Subcutaneous adipose tissue (tissue), 4 donors: Measurements from ENCODE around the gene LAMC3. TPM values are rescaled to one million over a fixed set of nuclear protein-coding genes. Genes with fewer than 3 reads are reported as not detected.

Source experiments
- total RNA-seq, 4 donors: library from RNA; depleted of rRNA; stranded (reverse); fragments of >200 nt; gene quantifications; one replicate each; pipeline ENCODE4 v1.1.0, GENCODE V29; 2016
- TF ChIP-seq, protein P1 (sequence below): fragments of 450-650 bp; IDR thresholded peaks from one replicate; pipeline ENCODE4 v1.5.1; 2016; ENCODE audit warnings: low read depth, mild to moderate bottlenecking, control low read depth, antibody characterized with exemption, moderate library complexity

The LAMC3 gene
- total RNA-seq, 4 donors from 2014 or later, result 1.3 to 2.9 (median 1.9) TPM

DNA sequence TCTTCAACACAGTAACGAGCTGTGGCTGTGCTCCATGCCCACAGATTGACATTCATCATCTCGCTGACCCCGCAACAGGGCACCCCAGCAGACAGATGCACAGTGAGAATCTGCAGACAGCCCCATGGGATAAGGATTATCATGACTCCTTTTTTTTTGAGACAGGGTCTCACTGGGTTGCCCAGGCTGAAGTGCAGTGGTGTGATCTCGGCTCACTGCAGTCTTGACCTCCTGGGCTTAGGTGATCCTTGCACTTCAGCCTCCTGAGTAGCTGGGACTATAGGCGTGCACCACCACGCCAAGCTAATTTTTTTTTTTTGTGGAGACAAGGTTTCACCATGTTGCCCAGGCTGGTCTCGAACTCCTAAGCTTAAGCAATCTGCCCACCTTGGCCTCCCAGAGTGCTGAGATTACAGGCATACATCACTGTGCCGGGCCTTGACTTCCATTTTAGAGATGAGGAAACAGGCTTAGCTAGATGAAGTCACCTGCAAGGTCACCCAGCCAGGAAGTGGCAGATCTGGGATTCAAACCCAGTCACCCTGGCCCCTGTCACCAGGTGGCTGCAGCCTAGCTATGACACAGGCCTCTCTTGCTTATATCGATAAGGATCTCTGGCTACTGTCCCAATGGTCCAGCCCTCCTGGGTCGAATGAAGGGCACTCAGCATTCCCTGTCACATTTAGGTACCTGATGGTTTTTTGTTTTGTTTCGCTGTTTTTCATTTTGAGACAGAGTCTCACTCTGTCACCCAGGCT is 92.4 kb downstream of the LAMC3 start:
- TF ChIP-seq, protein P1, sequence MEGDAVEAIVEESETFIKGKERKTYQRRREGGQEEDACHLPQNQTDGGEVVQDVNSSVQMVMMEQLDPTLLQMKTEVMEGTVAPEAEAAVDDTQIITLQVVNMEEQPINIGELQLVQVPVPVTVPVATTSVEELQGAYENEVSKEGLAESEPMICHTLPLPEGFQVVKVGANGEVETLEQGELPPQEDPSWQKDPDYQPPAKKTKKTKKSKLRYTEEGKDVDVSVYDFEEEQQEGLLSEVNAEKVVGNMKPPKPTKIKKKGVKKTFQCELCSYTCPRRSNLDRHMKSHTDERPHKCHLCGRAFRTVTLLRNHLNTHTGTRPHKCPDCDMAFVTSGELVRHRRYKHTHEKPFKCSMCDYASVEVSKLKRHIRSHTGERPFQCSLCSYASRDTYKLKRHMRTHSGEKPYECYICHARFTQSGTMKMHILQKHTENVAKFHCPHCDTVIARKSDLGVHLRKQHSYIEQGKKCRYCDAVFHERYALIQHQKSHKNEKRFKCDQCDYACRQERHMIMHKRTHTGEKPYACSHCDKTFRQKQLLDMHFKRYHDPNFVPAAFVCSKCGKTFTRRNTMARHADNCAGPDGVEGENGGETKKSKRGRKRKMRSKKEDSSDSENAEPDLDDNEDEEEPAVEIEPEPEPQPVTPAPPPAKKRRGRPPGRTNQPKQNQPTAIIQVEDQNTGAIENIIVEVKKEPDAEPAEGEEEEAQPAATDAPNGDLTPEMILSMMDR, result no peak

DNA sequence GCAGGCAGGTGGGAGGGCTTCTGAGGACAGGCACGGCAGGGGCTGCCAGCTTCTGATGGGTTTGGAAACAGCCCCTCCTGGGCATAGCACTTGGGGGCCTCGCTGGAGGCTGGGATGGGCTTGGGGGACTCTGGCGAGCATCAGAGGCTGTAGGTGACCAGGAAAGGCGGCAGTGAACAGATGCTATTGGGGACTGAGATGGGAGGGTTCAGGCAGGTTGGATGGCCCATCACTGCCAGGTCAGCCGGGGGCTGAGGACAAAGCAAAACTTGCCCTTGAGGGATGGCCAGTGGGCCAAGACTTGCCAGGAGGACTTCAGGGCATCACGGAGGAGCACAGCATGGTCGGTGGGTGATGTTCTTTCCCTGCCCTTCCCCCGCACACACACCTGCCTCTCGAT is 94.0 kb downstream of the LAMC3 start:
- TF ChIP-seq, protein P1, result no peak

DNA sequence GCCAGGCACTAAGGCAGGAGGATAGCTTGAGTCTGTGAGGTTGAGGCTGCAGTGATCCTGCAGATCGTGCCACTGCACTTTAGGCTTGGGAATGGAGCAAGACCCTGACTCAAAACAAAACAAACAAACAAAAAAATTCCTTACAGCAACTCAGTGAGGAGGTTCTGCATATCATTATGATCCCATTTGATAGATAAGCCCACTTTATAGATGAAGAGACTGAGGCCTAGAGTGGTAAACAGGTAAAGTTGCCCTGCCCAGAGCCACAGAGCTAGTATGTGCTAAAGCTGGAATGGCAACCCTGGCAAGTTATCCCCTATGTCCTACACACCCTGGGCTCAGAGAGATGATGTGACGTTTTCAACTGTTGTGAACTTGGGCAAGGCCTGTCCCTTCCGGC is 94.6 kb downstream of the LAMC3 start:
- TF ChIP-seq, protein P1, result no peak

DNA sequence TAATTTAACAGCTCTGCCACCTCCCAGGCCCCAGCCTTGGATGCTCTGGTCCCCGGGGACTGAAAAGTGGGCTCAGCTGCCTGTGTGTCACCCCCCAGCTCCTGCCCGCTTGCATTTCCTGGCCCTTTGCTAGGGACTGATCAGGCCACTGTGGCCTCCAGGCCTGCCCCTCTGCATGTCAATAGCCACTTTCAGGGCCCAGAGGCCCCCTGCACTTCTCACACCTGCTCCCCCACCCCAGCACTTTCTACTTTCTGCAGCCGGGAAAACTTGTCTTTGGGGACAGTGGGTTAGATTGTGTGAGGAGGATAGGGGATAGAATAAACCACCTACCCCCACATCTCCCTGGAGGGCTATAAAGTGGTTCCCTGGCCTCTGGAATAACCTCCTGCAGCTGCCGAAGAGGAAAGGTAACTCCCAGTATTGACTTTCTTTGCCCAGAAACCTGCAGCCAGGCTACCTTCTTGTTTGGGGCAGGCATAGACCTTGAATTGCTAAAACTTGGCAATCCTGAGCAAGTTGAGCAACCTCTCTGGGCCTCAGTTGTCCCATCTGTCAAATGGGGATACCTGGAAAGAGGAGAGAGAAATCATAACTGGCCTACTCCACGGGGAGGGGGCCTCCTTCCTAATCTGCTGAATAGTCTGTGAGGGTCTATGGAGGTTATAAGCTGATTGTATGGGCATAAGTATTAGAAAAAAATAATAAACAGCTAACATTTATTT is 95.2 kb downstream of the LAMC3 start:
- TF ChIP-seq, protein P1, result no peak

DNA sequence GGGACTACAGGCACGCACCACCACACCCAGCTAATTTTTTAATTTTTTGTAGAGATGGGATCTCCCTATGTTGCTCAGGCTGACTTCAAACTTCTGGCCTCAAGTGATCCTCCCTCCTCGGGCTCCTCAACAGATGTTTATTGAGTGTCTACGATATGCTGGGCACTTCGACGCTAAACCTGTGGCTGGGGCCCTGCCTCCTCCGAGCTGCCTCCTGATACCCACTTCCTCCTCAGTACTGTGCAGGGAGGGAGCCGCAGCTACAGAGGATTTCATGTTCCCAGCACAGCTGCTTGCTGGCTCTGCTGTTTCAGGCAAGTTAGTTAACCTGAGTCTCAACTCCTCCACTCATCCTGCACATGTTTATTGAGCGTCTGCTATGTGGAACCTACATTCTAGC is 97.0 kb downstream of the LAMC3 start:
- TF ChIP-seq, protein P1, result no peak

DNA sequence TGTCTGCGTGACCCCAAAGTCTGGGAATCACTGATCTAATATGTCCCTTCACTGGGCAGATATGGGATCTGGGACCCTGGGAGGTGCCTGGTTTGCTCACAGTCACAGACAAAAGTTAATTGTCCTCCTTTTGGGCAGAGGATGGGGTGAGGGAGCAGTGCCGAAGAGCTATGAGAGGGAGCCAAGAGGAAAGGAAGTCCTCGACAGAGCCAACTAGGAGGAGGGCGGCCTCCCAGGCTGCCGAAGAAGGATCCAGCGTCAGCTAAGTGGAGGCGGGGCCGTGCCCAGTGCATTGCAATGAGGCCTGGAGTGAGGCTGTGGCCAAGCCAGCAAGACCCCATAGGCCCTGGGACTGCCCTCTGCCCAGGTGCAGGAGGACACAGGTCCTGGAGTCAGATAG is 98.8 kb downstream of the LAMC3 start:
- TF ChIP-seq, protein P1, result no peak

DNA sequence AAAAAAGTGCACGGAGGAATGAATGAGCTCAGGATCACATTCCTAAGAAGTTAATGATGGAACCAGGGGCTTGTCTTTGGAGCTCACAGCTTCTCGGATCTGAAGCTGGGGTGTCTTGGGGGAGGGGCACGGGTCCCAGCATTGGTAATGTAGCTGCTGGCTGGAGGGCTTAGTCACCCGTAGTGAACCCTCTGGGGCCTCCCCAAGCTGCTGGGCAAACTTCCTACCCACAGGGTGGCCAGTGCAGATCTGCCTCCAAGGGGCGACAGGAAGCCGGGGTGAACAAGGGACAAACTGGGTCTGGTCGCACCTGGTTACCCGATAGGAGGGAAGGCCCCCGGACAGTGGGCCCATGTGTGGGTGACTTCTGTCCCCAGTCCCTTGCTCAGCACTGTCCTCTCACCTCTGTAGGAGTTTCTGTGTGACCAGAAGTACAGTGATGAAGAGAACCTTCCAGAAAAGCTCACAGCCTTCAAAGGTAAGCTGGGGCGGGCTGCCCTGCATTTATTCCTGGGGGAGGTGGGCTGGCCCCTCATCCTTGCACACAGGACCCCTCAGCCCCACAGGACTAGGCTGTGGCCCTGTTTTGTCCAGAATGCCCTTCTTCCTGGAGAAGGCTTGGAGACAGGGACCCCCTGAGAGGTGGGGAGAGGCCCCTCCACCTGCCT is 102.3 kb downstream of the LAMC3 start:
- TF ChIP-seq, protein P1, result no peak
